Fibroblast of upper back skin (primary cell): Measurements from ENCODE around the gene CIAO3.
"Not testable (repeated sequence)": the region's sequence is repeated elsewhere in the genome, so short reads cannot be mapped to it uniquely, and the experiment has no call there.

Source experiments
- DNase-seq: peaks from one replicate; pipeline ENCODE4 v3.0.0-alpha.2; 2013

The CIAO3 gene

GRCh38 chr16:708019-708418 lies 32.8 kb downstream of the CIAO3 start:
- DNase-seq: no peak

GRCh38 chr16:707062-707538 lies 33.7 kb downstream of the CIAO3 start:
- no peak for DNase-seq

GRCh38 chr16:706189-707061 lies 34.4 kb downstream of the CIAO3 start:
- DNase-seq: no peak

DNA sequence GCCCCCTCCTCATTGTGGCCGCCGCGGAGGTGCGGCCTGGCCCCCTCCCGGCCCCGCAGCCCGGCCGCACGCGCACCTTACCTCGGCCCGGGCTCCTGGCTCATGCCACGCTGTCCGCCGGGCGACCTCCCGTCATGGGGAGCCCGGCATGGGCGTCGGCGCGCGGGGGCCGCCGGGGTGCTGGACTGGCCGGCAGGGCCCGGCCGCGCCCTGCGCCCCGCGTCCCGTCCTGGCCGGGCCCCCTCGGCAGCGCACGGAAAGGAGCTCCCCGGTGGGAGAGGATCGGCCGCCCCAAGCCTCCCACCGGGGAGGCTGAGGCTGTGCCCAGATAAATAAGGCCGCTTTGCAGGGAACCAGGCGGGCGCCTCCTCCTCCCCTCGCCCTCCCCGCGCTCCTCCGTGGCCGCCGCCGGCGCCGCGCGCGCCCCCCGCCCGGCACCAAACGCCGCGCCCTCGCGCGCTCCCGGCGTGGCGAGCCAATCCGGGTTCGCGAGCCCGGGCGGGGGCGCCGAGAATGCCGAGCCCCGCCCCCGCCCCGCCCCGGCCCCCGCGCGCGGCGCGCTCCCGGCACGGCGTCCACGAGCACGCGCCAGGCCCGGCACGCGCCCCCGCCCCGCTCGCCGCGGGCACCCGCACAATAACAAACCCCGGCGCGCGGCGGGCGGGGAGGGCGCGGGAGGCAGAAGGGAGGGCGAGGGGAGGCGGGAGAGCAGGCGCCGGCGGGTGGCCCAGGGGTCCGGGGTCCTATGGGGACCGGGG lies 35.2 kb downstream of the CIAO3 start, which contains the start of gene FBXL16:
FBXL16 (minus strand) TSS at position 371 of the 758 bp plus-strand sequence. CDS start 8,396 bp downstream, outside the sequence.
- DNase-seq: no peak

DNA sequence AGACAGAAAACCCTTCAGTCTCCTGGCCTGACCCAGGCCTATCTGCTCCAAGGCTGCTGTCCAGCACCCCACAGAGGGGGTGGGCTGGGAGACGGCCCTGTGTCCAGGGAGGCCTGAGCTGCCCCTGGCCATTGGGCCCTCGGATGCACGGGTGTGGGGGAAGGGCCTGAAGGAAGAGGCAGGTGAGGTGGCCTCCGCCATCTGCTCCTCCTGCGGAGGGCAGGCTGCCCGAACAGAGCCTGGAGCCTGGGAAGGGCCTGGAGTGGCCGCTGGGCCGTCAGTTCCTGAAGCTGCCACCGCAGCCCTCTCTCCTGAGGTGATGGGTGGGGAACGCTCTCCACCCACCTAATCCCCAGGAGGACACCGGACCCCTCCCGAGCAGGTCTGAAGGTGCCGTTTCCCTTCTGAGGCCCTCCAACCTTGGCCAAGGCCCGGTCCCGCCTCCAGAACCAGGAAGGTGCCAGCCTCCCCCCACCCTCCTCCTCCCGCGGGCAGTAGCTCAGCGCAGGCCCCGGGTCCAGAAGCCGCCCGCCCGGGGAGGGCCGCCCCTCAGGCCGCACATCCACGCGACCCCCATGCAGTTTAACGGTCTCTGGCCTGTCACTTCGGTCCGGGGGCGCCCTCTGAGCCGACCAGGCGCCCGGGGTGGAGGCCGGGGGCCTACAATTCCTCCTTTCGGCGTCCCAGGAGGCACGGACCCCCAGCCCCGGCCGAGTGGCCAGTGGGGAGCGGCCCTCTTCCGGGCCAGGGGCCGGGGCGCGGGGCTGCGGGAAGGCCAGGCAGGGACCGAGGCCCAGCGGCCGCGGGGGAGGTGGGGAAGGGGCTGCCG lies 36.0 kb downstream of the CIAO3 start:
- DNase-seq: no peak

GRCh38 chr16:704047-704446 lies 36.8 kb downstream of the CIAO3 start:
- no peak for DNase-seq

DNA sequence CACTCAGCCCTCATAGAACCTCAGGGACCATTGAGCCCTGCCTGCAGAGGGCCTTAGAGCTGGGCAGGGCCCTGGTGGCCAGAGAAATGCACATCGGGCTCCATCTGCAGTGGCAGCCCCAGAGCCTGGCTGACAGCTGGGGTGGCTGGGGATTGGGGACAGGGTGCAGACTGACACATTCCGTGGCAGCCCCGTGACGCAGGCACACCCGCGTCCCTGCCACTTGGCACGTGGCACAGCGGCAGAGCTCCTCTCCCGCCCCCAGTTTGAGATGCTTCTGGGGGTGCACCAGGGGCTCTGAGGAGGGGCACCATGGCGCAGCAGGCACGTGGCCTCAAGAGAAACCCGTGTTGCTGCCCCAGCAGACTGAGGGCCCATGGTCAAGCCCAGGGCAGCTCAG lies 37.4 kb downstream of the CIAO3 start:
- no peak for DNase-seq

DNA sequence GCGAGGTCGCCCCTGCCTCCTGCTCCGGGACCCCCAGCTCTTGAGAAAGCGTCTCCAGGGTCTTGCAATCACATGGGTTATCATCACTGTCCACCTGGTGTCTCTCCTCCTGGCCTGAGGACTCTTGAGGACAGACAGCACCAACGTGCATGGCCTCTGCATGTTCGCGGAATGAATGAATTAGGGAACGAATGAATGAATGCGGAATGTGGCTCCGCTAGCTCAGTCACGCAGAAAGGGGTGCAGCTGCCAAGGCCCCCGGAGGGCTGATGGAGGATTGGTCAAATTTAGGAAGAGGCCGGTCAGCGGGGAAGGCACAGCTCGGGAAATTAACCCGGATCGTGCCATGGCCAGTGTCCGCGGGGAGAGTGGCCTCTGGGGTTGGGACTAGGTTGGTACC lies 38.5 kb downstream of the CIAO3 start:
- DNase-seq: no peak

DNA sequence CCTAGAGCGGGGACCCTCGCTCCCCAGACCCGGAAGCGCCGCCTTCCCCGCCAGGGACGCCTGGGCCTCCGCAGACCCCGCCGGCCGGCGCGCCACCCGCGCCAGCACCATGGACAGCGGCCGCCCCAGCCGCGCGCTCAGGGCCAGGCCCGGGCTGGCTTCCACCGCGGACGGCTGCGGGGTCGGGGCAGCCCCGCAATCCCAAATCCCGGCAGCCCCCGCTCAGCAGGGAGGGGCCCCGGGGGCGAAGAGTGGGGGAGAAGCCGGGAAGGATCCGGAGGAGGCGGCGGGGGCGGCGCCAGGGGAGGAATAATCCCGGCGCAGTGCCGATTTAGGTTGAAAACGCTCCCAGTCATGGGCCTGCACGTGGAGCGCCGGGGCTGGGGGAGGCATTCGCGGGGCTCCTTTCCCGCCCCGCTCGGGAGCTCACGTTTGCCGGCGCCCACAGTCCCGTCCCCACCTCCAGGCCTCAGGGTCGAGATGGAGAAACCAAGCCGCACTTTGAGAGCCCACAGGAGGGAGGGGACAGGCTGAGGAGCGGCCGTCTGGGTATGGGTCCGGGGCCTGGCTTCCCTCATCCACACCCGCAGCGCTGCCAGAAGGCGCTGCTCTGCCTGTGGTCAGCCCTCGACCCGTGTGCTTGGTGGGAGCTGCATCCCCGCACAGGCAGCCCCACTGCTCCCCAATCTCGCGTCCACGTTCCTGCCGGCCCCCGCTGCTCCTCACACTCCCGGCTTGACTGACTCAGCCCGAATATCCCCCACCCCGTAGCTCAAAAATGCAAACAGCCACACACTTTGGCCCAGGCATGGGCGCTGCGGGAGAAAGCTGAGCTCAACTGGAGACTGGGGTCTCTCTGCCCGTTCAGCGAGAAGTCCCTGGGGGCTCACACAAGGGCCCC lies 39.9 kb downstream of the CIAO3 start:
- no peak for DNase-seq

DNA sequence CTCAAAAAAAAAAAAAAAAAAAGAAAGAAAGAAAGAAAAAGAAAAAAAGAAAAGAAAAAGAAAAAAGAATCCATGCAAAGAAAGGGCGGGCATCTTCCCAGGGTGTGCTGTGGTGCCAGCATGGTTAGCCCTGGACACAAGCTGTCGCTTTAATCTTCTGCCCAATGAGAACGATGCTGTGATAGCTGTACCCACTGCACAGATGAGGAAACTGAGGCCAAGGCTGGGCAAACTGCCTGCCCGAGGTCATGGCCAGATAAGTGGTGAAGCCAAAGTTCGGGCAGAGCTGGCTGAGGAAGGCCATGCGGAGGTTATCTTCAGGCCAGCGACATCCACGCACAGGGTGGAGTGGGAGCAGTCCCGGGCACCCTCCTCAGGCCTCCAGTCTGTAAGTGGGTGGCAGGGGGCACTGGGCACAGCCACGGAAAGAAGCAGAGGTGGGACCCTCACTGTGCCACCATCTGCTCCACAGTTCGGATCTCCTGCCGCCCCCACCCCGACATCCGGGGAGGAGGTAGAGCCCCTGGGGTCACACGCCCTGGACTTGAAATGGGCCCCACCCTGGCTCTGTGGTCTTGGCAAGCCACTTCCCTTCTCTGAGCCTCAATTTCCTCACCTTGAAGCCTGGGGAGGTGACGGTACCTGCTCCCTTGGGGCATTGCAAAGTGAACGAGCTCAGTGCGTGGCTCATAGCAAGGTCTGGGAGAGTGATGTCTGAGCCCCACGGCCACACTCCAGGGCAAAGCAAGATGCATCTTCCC lies 41.7 kb downstream of the CIAO3 start:
- DNase-seq: no peak

DNA sequence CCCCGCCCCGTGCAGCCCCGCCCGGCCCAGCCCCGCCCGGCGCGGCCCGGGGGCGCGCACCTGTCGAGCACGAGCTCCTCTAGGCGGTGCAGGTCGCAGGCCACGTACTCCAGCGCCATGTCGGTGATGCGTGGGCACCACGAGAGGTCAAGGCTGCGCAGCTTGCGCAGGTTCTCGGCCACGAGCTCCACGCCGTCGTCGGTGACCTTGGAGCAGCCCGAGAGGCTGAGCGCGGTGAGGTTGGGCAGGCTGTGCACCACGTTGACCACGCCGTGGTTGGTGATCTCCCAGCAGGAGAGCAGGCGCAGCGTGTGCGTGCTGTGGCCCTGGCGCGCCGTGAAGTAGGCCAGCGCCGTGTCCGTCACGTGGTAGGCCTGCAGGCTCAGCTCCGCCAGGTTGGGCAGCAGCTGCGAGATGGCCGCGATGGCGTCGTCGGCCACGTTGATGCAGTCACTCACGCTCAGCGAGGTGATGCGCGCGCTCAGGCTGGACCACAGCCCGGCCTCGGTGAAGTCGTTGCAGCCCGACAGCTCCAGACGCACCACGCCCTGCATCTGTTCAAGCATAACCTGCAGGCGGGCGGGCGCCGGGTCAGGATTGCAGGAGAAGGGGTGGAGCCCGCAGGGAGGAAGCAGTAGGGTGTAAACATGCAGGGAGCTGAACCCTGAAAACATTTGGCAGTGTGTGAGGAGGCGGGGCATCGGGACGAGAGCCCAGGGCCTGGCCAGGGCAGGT lies 45.3 kb downstream of the CIAO3 start:
- no peak for DNase-seq

DNA sequence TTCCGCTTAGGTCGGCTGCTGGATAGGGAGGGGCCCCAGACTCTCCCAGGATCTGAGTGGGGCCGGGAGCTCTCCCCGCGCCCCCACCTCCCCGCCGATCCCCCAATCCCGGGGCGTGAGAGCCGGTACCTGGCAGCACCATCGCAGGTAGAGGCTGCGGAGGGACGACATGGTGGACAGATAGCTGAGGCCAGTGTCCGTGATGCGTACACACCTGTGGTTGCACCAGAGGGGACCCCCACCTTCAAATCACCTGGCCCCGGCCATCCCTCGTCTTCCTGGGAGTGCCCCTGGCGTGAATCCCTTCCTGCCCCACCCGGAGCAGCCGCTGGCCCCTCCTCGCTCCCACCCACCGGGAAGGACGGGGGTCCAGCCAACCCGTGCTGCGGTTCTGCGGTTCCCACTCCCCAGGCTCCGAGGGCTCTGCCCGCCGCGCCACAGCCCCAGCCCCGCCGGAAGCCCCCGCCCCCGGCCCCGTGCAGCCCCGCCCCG lies 45.9 kb downstream of the CIAO3 start:
- DNase-seq: no peak

DNA sequence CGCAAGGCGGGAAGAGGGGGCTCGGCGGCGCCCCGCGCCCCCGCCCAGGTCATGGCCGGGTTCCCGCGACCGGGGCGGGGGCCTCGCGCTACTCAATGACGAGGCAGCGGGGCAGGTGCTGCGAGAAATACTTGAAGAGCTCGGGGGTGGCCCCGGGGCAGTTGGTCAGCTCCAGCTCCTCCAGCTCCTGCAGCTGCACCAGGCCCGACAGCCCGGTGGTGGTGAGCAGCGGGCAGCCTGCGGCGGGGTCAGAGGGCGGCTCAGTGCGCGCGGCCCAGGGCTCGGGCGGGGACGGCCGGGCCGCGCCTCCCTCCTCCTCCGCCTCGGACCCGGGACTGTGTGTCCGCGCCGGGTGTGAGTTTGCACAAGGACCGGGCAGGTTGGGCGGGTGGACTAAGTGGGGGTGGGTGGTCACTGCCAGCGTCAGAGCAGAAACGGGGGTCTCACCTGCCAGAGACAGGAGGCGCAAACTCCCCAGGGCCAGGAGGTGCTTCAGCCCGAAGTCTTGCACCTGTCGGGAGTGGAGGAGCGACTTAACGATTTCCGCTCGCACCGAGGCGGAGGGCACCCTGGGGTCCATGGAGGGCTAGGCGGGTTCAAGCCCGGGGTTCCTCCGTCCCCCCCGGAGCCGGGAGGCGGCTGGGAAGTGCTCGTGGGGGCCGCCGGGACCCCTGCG lies 46.5 kb downstream of the CIAO3 start:
- no peak for DNase-seq

GRCh38 chr16:693766-694165 lies 47.0 kb downstream of the CIAO3 start:
- DNase-seq: no peak

GRCh38 chr16:693364-693763 lies 47.4 kb downstream of the CIAO3 start:
- no peak for DNase-seq

- no peak for DNase-seq
These were observed 48.3 kb downstream of the CIAO3 start for GRCh38 chr16:692356-693108.

DNA sequence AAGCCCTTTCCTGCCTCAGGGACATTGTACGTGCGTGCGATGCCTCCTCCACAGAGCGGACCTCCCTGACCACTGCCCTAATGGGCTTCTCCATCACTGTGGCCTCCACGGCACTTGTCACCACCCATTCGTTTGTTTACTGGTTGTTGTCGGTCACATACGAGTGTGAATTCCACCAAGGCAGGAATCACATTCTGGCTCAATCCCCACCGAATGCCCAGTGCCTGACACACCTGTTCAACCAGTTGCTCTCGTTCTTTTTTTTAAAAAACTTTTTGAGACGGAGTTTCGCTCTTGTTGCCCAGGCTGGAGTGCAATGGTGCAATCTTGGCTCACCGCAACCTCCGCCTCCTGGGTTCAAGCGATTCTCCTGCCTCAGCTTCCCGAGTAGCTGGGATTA lies 49.6 kb downstream of the CIAO3 start:
- not testable (repeated sequence) for DNase-seq

DNA sequence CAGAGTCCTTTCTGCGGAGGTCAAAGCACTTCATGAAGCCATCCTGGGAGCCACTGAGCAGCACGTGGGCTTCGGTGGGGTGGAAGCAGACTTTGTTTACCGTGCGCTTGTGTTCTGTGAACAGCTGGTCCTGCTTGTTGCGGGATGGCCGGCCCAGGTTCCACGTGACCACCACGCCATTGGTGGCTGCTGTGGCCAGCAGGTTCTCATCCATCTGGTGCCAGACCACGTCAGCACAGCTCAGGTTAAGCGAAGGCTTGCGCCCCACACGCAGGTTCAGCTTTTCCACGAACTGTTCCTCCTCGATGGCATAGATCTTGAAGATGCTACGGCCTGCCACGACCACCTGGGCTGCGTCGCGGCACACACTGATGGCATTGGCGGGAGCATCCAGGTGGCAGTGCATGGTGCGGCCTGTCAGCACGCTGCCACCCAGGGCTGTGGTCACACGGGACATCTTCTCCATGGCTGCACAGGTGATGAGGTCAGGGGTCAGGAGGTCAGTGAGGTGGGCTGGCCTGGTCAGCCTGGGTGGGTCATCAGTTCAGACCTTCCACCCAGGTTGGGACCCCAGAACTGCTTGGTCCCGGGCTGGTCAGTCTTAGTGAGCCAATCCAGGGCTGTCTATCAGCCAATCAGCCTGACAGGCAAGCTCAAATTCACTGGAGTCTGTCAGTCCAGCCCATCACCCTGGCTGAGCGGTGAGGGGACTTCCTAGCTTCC lies 51.5 kb downstream of the CIAO3 start:
- no peak for DNase-seq
